Measurements from ENCODE around the gene KRTAP4-8.

DNA sequence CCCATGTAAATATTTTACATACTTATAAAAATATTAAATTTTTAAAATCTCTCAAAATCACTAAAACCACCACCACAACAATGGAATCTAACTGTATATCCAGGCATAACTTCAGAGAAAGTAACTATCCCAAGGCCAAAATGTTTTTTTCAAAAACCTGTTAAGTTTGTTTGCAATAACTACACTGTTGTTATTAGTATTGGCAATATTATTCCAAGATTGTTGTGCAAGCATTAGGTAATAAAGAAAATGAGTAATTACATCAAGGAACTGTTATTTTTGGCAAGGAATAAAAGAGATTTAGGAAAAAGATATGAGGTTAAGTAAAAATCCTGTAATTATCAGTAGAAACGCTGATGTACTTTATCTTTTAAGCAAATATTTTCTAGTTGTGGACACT is 29.4 kb upstream of the KRTAP4-8 start:
- TF ChIP-seq, protein P1, sequence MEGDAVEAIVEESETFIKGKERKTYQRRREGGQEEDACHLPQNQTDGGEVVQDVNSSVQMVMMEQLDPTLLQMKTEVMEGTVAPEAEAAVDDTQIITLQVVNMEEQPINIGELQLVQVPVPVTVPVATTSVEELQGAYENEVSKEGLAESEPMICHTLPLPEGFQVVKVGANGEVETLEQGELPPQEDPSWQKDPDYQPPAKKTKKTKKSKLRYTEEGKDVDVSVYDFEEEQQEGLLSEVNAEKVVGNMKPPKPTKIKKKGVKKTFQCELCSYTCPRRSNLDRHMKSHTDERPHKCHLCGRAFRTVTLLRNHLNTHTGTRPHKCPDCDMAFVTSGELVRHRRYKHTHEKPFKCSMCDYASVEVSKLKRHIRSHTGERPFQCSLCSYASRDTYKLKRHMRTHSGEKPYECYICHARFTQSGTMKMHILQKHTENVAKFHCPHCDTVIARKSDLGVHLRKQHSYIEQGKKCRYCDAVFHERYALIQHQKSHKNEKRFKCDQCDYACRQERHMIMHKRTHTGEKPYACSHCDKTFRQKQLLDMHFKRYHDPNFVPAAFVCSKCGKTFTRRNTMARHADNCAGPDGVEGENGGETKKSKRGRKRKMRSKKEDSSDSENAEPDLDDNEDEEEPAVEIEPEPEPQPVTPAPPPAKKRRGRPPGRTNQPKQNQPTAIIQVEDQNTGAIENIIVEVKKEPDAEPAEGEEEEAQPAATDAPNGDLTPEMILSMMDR (IDR thresholded peaks at IDR 0.05): no peak
- TF ChIP-seq POLR2A (IDR thresholded peaks at IDR 0.05): no peak
